Measurements from ENCODE around the gene P2RY8.
A peak's percentile ranks its signal among the peaks of the same experiment; 100 is the strongest.
"Not testable (repeated sequence)": the region's sequence is repeated elsewhere in the genome, so short reads cannot be mapped to it uniquely, and the experiment has no call there.

P2RY8 gene

DNA sequence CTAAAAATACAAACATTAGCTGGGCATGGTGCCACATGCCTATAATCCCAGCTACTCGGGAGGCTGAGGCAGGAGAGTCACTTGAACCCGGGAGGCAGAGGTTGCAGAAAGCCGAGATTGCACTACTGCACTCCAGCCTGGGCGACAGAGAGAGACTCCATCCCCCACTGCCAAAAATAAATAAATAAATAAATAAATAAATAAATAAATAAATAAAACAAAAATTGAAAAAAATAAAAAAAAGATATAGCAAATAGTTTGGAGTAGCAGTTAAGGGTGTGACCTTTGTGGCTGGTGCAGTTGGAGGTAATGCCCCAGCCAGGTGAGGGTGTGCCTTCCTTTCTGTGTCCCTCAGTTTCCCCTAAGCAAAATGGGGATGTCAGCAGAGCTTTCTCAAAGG lies 14.1 kb downstream of the P2RY8 start:
- DNase-seq (ENCODE audit: extremely low spot score, insufficient read length, low read depth); FAIRE-seq: not testable (repeated sequence)

DNA sequence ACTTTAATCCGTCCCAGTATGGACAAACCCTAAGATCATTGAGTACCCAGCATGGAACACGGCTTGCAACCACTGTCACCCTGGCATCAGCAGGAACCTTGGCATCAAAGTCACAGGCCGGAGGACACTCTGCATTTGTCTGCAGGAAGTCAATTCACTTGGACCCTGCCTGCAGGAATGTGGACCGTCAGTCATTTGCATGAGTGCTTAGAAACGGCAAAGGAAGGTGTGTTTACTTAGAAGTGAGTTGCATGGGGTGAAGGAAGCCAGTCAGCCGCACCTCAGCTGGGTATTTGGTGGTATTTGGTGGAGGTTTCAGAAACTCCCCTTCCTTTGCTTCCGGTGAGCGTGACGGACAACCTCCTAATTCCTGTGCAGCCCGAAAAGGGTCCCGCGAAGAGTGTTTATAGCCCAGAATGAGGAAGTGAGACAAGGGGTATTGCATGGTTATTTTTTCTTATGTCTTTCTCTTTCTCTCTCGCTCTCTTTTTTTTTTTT lies 15.5 kb downstream of the P2RY8 start:
- DNase-seq (ENCODE audit: extremely low spot score, insufficient read length, low read depth) (no peak), FAIRE-seq (peak; percentile 100)

- DNase-seq (ENCODE audit: extremely low spot score, insufficient read length, low read depth), result no peak
These were observed 16.6 kb downstream of the P2RY8 start for GRCh38 chrX:1520350-1520749.

DNA sequence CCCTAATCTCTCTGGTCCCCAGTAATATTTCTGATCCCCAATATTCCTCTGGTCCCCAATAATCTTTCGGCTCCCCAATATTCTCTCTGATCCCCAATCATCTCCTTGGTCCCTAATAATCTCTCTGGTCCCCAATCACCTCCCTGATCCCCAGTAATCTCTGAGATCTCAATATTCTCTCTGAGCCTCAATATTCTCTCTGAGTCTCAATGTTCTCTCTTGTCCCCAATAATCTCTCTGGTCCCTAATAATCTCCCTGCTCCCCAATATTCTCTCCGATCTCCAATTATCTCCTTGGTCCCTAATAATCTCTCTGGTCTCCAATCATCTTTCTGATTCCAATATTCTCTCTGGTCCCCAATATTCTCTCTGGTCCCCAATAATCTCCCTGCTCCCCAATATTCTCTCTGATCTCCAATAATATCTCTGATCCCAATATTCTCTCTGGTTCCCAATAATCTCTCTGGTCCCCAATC lies 17.9 kb downstream of the P2RY8 start:
- DNase-seq (ENCODE audit: extremely low spot score, insufficient read length, low read depth) (no peak), FAIRE-seq (no peak)

More at GRCh38 chrX:1520350-1520749, 16.6 kb downstream of the P2RY8 start:
- no peak for FAIRE-seq

DNA sequence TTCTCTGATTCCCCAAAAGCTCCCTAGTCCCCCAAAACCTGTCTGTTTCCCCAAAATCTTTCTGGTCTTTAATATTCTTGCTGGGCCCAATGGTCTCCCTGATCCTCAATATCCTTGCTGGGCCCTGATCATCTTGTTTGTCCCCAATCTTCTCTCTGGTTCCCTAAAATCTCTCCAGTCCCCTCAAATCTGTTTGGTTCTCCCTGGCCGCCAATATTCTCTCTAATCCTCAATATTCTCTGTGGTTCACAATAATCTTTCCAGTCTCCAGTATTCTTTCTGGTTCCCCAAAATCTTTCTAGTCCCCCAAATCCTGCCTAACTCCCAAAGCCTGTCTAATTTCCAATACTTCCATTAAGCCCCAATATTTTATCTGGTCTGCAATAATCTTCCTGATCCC lies 18.5 kb downstream of the P2RY8 start:
- DNase-seq (ENCODE audit: extremely low spot score, insufficient read length, low read depth) (no peak), FAIRE-seq (peak; percentile 26)

GRCh38 chrX:1516596-1517104 lies 20.3 kb downstream of the P2RY8 start:
- FAIRE-seq (no peak), DNase-seq (ENCODE audit: extremely low spot score, insufficient read length, low read depth) (no peak)

- no peak for FAIRE-seq
These were observed 25.2 kb downstream of the P2RY8 start for GRCh38 chrX:1511829-1512228.

DNA sequence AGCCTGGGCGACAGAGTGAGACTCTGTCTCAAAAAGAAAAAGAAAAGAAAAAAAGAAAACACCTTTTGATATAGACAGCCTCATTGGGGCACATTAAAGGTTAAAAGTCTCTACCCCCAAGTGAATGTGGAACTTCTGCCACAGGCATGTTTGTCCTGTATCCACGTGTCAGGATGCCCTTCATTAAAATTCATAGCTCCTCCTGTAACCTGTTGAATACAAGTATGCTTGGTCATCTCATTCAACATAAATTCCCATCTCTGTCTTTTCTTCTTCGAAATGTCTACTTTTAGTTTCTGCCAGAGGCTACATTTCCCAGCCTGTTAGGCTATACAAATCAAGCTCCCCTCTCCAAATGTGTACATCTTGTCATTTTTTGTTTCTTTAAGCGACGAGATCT lies 25.8 kb downstream of the P2RY8 start:
- no peak for DNase-seq (ENCODE audit: extremely low spot score, insufficient read length, low read depth)
- no peak for FAIRE-seq

More at GRCh38 chrX:1511829-1512228, 25.2 kb downstream of the P2RY8 start:
- no peak for DNase-seq (ENCODE audit: extremely low spot score, insufficient read length, low read depth)

DNA sequence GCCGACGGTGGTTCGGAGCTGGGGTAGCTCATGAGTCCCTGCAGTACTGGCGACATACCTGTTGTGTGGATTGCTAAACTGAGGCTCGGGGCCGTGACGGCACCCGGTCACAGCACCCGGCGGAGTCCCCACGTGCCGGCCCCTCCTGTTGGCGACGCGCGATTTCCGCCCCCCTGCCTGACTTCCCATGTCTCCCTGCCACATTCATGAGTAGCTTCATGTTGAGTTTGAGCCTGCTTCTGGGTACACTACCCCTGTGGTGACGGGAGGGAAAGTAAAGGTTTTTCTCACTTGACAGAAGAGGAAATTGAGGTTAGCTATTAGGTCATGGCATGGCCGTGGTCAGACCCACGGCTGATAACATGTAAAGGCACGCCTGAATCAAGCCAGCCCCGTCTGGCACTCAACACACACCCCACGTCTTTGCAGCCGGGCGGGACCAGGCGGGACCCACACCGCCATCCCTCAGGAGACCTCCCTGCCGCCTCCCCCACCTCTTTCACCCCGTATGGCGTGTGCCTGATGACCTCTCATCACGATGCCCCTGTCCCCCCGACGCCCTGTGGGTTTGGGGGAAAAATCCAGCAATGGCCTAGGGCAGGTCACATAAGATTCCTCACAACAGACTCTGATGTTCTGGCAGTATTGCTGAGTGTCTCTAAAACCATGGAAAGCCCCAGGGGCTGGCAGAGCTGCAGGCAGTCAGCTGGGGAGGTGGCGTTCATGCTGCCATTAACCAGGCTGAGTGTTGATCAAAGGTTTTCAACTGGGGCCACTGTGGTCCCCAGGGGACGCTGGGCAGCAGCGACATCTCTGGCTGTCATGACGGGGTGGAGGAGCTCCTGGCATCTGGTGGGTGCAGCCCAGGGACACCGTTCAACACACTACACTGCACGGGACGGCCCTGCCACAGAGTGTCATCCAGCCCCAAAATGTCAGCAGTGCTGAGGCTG lies 29.2 kb downstream of the P2RY8 start:
- DNase-seq (ENCODE audit: extremely low spot score, insufficient read length, low read depth) (no peak), FAIRE-seq (peak; percentile 98)

DNA sequence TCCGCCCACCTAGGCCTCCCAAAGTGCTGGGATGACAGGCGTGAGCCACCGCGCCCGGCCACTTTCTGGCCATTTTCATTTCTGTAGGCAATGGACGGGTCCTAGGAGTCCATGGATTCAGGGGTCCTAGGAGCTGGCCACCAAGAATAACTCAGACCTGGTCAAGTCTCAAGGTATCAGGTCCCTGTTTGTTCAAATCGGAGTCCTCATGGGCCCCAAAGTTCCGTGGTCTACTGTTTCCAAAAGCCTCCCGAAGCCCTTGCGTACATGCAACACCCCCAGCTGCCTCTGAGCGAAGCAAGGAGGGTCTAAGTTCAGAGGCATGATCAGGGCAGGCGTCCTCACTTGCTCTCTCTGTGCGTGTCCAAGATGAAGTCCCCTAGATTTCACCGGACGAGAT lies 30.1 kb downstream of the P2RY8 start:
- DNase-seq (ENCODE audit: extremely low spot score, insufficient read length, low read depth), result no peak
- FAIRE-seq, result no peak

DNA sequence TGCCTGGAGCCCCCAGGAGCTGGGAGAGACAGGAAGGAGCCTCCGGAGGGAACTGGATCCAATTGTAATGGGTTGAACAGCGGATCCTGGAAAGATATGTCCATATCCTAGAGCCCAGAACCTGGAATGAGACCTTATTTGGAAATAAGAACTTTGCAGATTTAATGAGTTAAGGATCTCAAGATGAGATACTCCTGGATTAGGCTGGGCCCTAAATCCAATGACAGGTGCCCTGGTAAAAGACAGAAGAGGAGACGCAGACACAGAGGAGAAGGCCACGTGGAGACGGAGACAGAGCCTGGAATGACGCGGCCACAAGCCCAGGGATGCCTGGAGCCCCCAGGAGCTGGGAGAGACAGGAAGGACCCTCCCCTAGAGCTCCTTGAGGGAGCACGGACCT lies 34.1 kb downstream of the P2RY8 start:
- peak; percentile 63 for FAIRE-seq

DNA sequence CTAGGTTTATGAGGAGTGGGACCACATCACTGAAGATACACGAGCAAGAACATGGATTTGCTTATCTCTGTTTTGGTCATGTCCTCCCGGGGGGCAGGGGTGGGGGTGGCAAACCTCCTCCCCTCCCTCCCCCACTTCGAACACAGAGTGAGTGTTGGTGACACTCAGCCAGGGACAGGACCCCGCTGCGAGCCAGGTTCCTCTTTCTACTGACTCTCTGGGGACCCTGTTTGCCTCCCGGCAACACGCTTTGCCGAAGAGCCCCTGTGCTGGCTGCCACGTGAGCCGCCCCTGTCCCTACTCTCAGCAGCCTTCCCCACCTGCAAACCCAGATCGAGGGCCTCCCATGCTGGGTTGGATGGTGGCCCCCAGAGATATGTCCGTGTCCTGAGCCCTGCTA lies 34.7 kb downstream of the P2RY8 start:
- DNase-seq (ENCODE audit: extremely low spot score, insufficient read length, low read depth), result no peak
- peak; percentile 88 for FAIRE-seq

More for the DNA sequence above, 34.1 kb downstream of the P2RY8 start:
- no peak for DNase-seq (ENCODE audit: extremely low spot score, insufficient read length, low read depth)

DNA sequence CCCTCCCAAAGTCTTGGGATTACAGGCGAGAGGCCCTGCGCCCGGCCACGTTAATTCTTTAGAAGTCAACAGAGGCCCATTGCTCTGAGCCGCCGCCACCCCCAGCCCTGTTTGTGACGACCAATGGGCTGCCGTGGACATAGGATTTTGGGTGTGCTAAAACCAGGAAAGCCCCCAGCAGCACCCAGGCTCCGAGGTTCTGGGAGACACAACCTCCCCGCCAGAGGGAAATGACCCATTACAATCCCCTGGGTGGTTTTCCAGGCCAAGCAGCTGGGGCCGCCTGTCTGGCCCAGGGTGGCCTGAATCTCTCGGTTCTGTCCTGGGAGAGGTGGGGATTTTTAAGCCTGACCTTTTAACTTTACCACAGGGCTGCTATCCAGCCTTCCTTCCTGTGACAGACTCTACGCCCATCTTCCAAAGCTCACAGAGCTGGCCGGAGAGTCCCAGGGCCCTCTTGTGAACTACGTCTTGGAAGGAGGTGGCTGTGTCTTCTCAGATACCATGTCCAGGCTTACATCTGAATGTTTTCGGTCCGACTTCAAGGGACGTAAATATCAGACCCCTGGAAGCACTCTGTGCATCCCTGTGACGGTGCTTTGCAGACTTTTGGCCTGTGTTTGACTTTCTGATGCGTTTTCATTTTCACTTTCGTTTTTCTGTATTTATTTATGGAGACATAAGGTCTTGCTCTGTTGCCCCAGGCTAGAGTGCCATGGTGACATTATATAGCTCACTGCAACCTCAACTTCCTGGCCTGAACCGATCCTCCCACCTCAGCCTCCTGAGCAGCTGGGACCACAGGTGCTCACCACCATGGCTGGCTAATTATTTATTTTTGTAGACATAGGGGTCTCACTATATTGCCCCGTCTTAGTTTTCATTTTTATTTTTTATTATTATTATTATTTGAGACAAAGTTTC lies 36.0 kb downstream of the P2RY8 start:
- FAIRE-seq (peak; percentile 99), DNase-seq (ENCODE audit: extremely low spot score, insufficient read length, low read depth) (no peak)

GRCh38 chrX:1496076-1496475 lies 40.9 kb downstream of the P2RY8 start:
- DNase-seq (ENCODE audit: extremely low spot score, insufficient read length, low read depth) (no peak), FAIRE-seq (no peak)

- FAIRE-seq (peak; percentile 90), DNase-seq (ENCODE audit: extremely low spot score, insufficient read length, low read depth) (no peak)
These were observed 43.0 kb downstream of the P2RY8 start for GRCh38 chrX:1493877-1494510.

- DNase-seq (ENCODE audit: extremely low spot score, insufficient read length, low read depth) (no peak), FAIRE-seq (no peak)
These were observed 43.6 kb downstream of the P2RY8 start for GRCh38 chrX:1493412-1493811.

GRCh38 chrX:1492421-1493012 lies 44.5 kb downstream of the P2RY8 start:
- no peak for DNase-seq (ENCODE audit: extremely low spot score, insufficient read length, low read depth)
- FAIRE-seq, result no peak

DNA sequence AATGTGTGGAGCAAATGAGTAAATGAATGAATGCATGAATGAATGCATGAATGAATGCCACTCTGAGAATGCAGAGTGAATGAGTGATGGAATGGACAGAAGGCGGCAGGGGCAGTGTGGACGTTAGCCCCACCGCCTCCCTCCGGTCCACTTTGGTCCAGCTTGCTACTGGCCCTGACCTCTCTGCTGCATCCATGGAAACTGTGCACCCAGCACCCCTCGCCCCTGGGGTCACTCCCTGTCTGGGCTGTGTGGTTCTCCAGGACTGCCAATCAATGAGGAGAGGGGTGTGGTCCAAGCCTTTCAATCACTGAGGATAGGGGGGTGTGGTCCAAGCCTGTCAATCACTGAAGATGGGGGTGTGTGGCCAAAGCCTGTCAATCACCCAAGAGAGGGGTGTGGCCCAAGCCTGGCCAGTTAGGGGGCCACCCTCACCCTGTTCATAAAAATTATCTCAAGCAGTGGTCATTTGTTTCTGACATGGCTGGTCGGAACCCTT lies 45.1 kb downstream of the P2RY8 start:
- FAIRE-seq (peak; percentile 99), DNase-seq (ENCODE audit: extremely low spot score, insufficient read length, low read depth) (no peak)

GRCh38 chrX:1491248-1491647 lies 45.7 kb downstream of the P2RY8 start:
- DNase-seq (ENCODE audit: extremely low spot score, insufficient read length, low read depth); FAIRE-seq: not testable (repeated sequence)

Measured in GM18507 (cell line).